Osteocyte (in vitro differentiated cells): ENCODE data around the gene KRTAP9-3. TPM values are rescaled to one million over a fixed set of nuclear protein-coding genes. Genes with fewer than 3 reads are reported as not detected.
"Not testable (repeated sequence)": the region's sequence is repeated elsewhere in the genome, so short reads cannot be mapped to it uniquely, and the experiment has no call there.

Experiments
- DNase-seq: peaks from one replicate; pipeline ENCODE4 v3.0.0; 2021; ENCODE audit warnings: mixed read lengths; ENCODE audit not compliant: unreplicated experiment; ENCODE audit errors: extremely low spot score
- H3K27ac Mint-ChIP-seq: one replicate; pipeline ENCODE4 v1.8.0; 2021; ENCODE audit warnings: mild to moderate bottlenecking, mixed read lengths; ENCODE audit not compliant: unreplicated experiment
- H3K27me3 Mint-ChIP-seq: one replicate; pipeline ENCODE4 v1.8.0; 2021; ENCODE audit warnings: mixed read lengths; ENCODE audit not compliant: unreplicated experiment
- H3K36me3 Mint-ChIP-seq: one replicate; pipeline ENCODE4 v1.8.0; 2021; ENCODE audit warnings: mixed read lengths; ENCODE audit not compliant: unreplicated experiment
- H3K4me1 Mint-ChIP-seq: one replicate; pipeline ENCODE4 v1.8.0; 2021; ENCODE audit warnings: mixed read lengths; ENCODE audit not compliant: unreplicated experiment
- H3K4me3 Mint-ChIP-seq: one replicate; pipeline ENCODE4 v1.8.0; 2021; ENCODE audit warnings: mild to moderate bottlenecking, moderate library complexity, mixed read lengths; ENCODE audit not compliant: unreplicated experiment
- H3K9me3 Mint-ChIP-seq: one replicate; pipeline ENCODE4 v1.8.0; 2021; ENCODE audit warnings: mixed read lengths; ENCODE audit not compliant: unreplicated experiment
- long read RNA-seq: library from polyadenylated mRNA; unstranded; transcript quantifications from one replicate; pipeline ENCODE4 v2.0.0, GENCODE V29; 2021
- total RNA-seq: library from RNA; stranded (reverse); gene quantifications from 2 replicates; pipeline ENCODE4 v1.2.1, GENCODE V29; 2021
- TF ChIP-seq, protein P1 (sequence below): fragments of 200-600 bp; sonication (generic); IDR thresholded peaks from 2 replicates; pipeline ENCODE4 v1.5.0; 2021; ENCODE audit warnings: antibody characterized with exemption, mild to moderate bottlenecking, moderate library complexity

Gene KRTAP9-3
- total RNA-seq: not detected in 2 replicates
- long read RNA-seq: 0 reads

DNA sequence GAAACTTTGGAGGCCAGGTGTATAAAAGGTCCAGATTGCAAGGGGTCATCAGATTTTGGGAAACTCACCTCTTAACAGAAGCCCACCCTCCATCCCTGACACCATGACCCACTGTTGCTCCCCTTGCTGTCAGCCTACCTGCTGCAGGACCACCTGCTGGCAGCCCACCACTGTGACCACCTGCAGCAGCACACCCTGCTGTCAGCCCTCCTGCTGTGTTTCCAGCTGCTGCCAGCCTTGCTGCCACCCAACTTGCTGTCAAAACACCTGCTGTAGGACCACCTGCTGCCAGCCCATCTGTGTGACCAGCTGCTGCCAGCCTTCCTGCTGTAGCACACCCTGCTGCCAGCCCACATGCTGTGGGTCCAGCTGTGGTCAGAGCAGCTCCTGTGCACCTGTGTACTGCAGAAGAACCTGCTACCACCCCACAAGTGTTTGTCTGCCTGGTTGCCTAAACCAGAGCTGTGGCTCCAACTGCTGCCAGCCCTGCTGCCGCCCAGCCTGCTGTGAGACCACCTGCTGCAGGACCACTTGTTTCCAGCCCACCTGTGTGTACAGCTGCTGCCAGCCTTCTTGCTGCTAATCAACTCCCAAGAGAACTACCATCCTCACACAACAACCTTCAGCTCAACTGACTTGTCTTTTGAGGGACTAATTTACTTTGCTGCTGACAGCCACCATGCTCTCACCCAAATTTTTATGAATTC is at the start of gene KRTAP9-3:
TSS of gene KRTAP9-3 (plus strand) at position 51 of the 707 bp plus-strand sequence. CDS start at position 104, 53 bp downstream.
- H3K27ac Mint-ChIP-seq, H3K36me3 Mint-ChIP-seq, H3K9me3 Mint-ChIP-seq, H3K4me1 Mint-ChIP-seq, H3K4me3 Mint-ChIP-seq, DNase-seq: not testable (repeated sequence)
- H3K27me3 Mint-ChIP-seq: peaks cover 21% of the 10 kb centered on the region

- H3K4me3 Mint-ChIP-seq: no peak within 1 kb of the TSS
- H3K27ac Mint-ChIP-seq: no peak within 1 kb of the TSS
- H3K4me1 Mint-ChIP-seq: no peaks in the 10 kb centered on the region
- peaks cover 5% of the 10 kb centered on the region for H3K27me3 Mint-ChIP-seq
- TF ChIP-seq, protein P1, sequence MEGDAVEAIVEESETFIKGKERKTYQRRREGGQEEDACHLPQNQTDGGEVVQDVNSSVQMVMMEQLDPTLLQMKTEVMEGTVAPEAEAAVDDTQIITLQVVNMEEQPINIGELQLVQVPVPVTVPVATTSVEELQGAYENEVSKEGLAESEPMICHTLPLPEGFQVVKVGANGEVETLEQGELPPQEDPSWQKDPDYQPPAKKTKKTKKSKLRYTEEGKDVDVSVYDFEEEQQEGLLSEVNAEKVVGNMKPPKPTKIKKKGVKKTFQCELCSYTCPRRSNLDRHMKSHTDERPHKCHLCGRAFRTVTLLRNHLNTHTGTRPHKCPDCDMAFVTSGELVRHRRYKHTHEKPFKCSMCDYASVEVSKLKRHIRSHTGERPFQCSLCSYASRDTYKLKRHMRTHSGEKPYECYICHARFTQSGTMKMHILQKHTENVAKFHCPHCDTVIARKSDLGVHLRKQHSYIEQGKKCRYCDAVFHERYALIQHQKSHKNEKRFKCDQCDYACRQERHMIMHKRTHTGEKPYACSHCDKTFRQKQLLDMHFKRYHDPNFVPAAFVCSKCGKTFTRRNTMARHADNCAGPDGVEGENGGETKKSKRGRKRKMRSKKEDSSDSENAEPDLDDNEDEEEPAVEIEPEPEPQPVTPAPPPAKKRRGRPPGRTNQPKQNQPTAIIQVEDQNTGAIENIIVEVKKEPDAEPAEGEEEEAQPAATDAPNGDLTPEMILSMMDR: no peak
- H3K36me3 Mint-ChIP-seq: no peaks in the 10 kb centered on the region
- H3K9me3 Mint-ChIP-seq: no peaks in the 10 kb centered on the region
- DNase-seq: no peak
These were observed 47.7 kb upstream of the KRTAP9-3 start, which contains the start of gene KRTAP4-1 for GRCh38 chr17:41184480-41184961. Gene KRTAP4-1 (minus strand): TSS chr17:41184911. CDS start chr17:41184854, 57 bp downstream.

- no peak overlapping the region for H3K27ac Mint-ChIP-seq
- H3K4me1 Mint-ChIP-seq: no peaks in the 10 kb centered on the region
- H3K4me3 Mint-ChIP-seq: no peak overlapping the region
- H3K27me3 Mint-ChIP-seq: peaks cover 5% of the 10 kb centered on the region
- TF ChIP-seq, protein P1: no peak
- no peaks in the 10 kb centered on the region for H3K9me3 Mint-ChIP-seq
- no peaks in the 10 kb centered on the region for H3K36me3 Mint-ChIP-seq
- DNase-seq: no peak
These were observed 47.2 kb upstream of the KRTAP9-3 start for GRCh38 chr17:41185001-41185400.

- H3K27ac Mint-ChIP-seq: no peak overlapping the region
- no peaks in the 10 kb centered on the region for H3K9me3 Mint-ChIP-seq
- no peaks in the 10 kb centered on the region for H3K4me1 Mint-ChIP-seq
- TF ChIP-seq, protein P1: no peak
- peaks cover 5% of the 10 kb centered on the region for H3K27me3 Mint-ChIP-seq
- no peak overlapping the region for H3K4me3 Mint-ChIP-seq
- DNase-seq: no peak
- no peaks in the 10 kb centered on the region for H3K36me3 Mint-ChIP-seq
These were observed 45.4 kb upstream of the KRTAP9-3 start for GRCh38 chr17:41186872-41187271.

GRCh38 chr17:41189837-41190318 is 42.4 kb upstream of the KRTAP9-3 start, which contains the start of gene KRTAP9-1:
Gene KRTAP9-1 (plus strand): TSS chr17:41189887. CDS start chr17:41189887, 0 bp downstream.
- not testable (repeated sequence) for H3K27ac Mint-ChIP-seq, H3K27me3 Mint-ChIP-seq, H3K4me1 Mint-ChIP-seq, H3K36me3 Mint-ChIP-seq, H3K4me3 Mint-ChIP-seq, H3K9me3 Mint-ChIP-seq, DNase-seq

- peaks cover under 1% of the 10 kb centered on the region for H3K4me1 Mint-ChIP-seq
- TF ChIP-seq, protein P1: no peak
- H3K4me3 Mint-ChIP-seq: no peak overlapping the region
- H3K9me3 Mint-ChIP-seq: no peaks in the 10 kb centered on the region
- no peaks in the 10 kb centered on the region for H3K36me3 Mint-ChIP-seq
- no peak overlapping the region for H3K27ac Mint-ChIP-seq
- DNase-seq: no peak
- peaks cover 3% of the 10 kb centered on the region for H3K27me3 Mint-ChIP-seq
These were observed 41.9 kb upstream of the KRTAP9-3 start for GRCh38 chr17:41190328-41190727.
